Caco-2 (cell line): Measurements from ENCODE around the gene RCBTB1. TPM values are rescaled to one million over a fixed set of nuclear protein-coding genes. Genes with fewer than 3 reads are reported as not detected.

Experiments used
- BruUV-seq: library from RNA; stranded (reverse); fragments of 400-500 nt; replicated peaks from 2 replicates; lab custom pipeline; 2021; lab: Mats Ljungman, UMichigan
- CTCF ChIA-PET: fragments of 300-600 bp; sonication (Branson Sonifier 250); formaldehyde crosslinking; loops from one replicate; lab custom pipeline; 2022; ENCODE audit warnings: antibody characterized with exemption; lab: Charles Lee
- POLR2A ChIA-PET: fragments of 300-600 bp; sonication (Branson Sonifier 250); formaldehyde crosslinking; loops from one replicate; lab custom pipeline; 2022; ENCODE audit warnings: antibody characterized with exemption; lab: Charles Lee
- DNase-seq, 2 experiments: peaks; one replicate each; pipeline versions ENCODE4 v3.0.0 to v3.0.0-alpha.2; 2020 to 2022
- H3K27me3 ChIP-seq: replicated peaks from 2 replicates; pipeline ENCODE4 v1.6.0; 2011; ENCODE audit warnings: low read length; ENCODE audit not compliant: control insufficient read depth, insufficient read depth
- H3K36me3 ChIP-seq: 2 replicates; pipeline ENCODE4 v1.5.1; 2011; ENCODE audit warnings: low read length; ENCODE audit not compliant: control insufficient read depth, insufficient read depth
- H3K4me1 ChIP-seq: fragments of 250-450 bp; sonication (Bioruptor Pico); 2 replicates; pipeline ENCODE4 v1.5.1; 2020; ENCODE audit warnings: mild to moderate bottlenecking
- H3K4me3 ChIP-seq: 2 replicates; pipeline ENCODE4 v1.5.1; 2011; ENCODE audit warnings: low read depth, mild to moderate bottlenecking, control low read depth, low read length
- H3K9me3 ChIP-seq: fragments of 250-450 bp; sonication (Bioruptor Pico); 2 replicates; pipeline ENCODE4 v1.5.1; 2020; ENCODE audit warnings: mild to moderate bottlenecking, moderate library complexity
- H3K27ac Mint-ChIP-seq: one replicate; pipeline ENCODE4 v1.8.0; 2022; ENCODE audit warnings: mixed read lengths; ENCODE audit not compliant: unreplicated experiment
- H3K27me3 Mint-ChIP-seq: one replicate; pipeline ENCODE4 v1.8.0; 2022; ENCODE audit warnings: mixed read lengths; ENCODE audit not compliant: insufficient read depth, unreplicated experiment
- H3K36me3 Mint-ChIP-seq: one replicate; pipeline ENCODE4 v1.8.0; 2022; ENCODE audit warnings: mild to moderate bottlenecking, mixed read lengths; ENCODE audit not compliant: insufficient read depth, unreplicated experiment
- H3K4me1 Mint-ChIP-seq: one replicate; pipeline ENCODE4 v1.8.0; 2022; ENCODE audit warnings: low read depth, mixed read lengths; ENCODE audit not compliant: unreplicated experiment
- H3K4me3 Mint-ChIP-seq: one replicate; pipeline ENCODE4 v1.8.0; 2022; ENCODE audit warnings: mild to moderate bottlenecking, moderate library complexity, mixed read lengths; ENCODE audit not compliant: unreplicated experiment
- H3K9me3 Mint-ChIP-seq: one replicate; pipeline ENCODE4 v1.8.0; 2022; ENCODE audit warnings: mixed read lengths; ENCODE audit not compliant: unreplicated experiment
- CTCF ChIP-seq, 2 experiments: fragments of 200-600 bp in 1 of 2; IDR thresholded peaks; 1 replicate in 1 of 2; 2 replicates in 1 of 2; pipeline versions ENCODE4 v1.5.1 to v1.8.0; 2011 to 2022; ENCODE audit warnings: antibody characterized with exemption in 1 of 2, control low read depth in 1 of 2, inconsistent platforms in 1 of 2, low read depth in 1 of 2, low read length in 1 of 2, mild to moderate bottlenecking in 1 of 2, moderate library complexity in 1 of 2; ENCODE audit not compliant: insufficient read depth in 1 of 2, severe bottlenecking in 1 of 2, unreplicated experiment in 1 of 2
- intact Hi-C: fragments of 100-400 bp; cut with micrococcal nuclease; formaldehyde crosslinking; loops from one replicate; pipeline ENCODE4 v1.10.0; 2022; ENCODE audit not compliant: unreplicated experiment
- total RNA-seq: library from RNA; stranded (reverse); gene quantifications from 2 replicates; pipeline ENCODE4 v1.2.3, GENCODE V29; 2022

The RCBTB1 gene
- total RNA-seq, 1 experiment from 2014 or later, result 25.7 TPM

- no peaks in the 10 kb centered on the region for H3K9me3 Mint-ChIP-seq
- no TSS peak for BruUV-seq
- H3K27me3 Mint-ChIP-seq, result no peaks in the 10 kb centered on the region
- H3K4me3 Mint-ChIP-seq, result no peak overlapping the region
- ChIA-PET CTCF (interaction anchor here (1.3 kb wide), 1 partner anchor 48 kb away, joined by 4 read pairs; no protein-coding TSS in a partner anchor), POLR2A (no interaction called here)
- no peak overlapping the region for H3K4me3 ChIP-seq
- H3K36me3 ChIP-seq, result 0 out of 2 replicates have a peak, but pooled peaks cover 1% of the 10 kb centered on the region
- peaks cover 28% of the 10 kb centered on the region for H3K36me3 Mint-ChIP-seq
- no peaks in the 10 kb centered on the region for H3K27me3 ChIP-seq
- H3K4me1 Mint-ChIP-seq, result peaks cover 21% of the 10 kb centered on the region
- no peak overlapping the region for H3K27ac Mint-ChIP-seq
- peaks cover 11% of the 10 kb centered on the region for H3K4me1 ChIP-seq
- no peak for TF ChIP-seq CTCF (IDR thresholded peaks at IDR 0.05; ENCODE audit: insufficient read depth in 1 of 2, low read depth in 1 of 2, low read length in 1 of 2, severe bottlenecking in 1 of 2, unreplicated experiment in 1 of 2)
- intact Hi-C loops, result no loop called here
- H3K9me3 ChIP-seq, result no peaks in the 10 kb centered on the region
- no peak for DNase-seq
These were observed 26.4 kb downstream of the RCBTB1 start for GRCh38 chr13:49559006-49559405.

- H3K4me3 Mint-ChIP-seq, result no peak overlapping the region
- no TSS peak for BruUV-seq
- Histone ChIP-seq H3K27me3 (no peaks in the 10 kb centered on the region), H3K36me3 (peaks cover 2% of the 10 kb centered on the region; the same call in 1 of the 2 replicates), H3K4me1 (no peaks in the 10 kb centered on the region), H3K4me3 (no peak overlapping the region), H3K9me3 (no peaks in the 10 kb centered on the region)
- DNase-seq, result no peak
- no peaks in the 10 kb centered on the region for H3K27me3 Mint-ChIP-seq
- CTCF ChIA-PET, result no interaction called here
- intact Hi-C loops, result no loop called here
- H3K4me1 Mint-ChIP-seq, result no peaks in the 10 kb centered on the region
- peaks cover 14% of the 10 kb centered on the region for H3K36me3 Mint-ChIP-seq
- POLR2A ChIA-PET, result no interaction called here
- TF ChIP-seq CTCF (IDR thresholded peaks at IDR 0.05; ENCODE audit: insufficient read depth in 1 of 2, low read depth in 1 of 2, low read length in 1 of 2, severe bottlenecking in 1 of 2, unreplicated experiment in 1 of 2), result no peak
- no peaks in the 10 kb centered on the region for H3K9me3 Mint-ChIP-seq
- H3K27ac Mint-ChIP-seq, result no peak overlapping the region
These were observed 31.0 kb downstream of the RCBTB1 start for GRCh38 chr13:49554387-49554786.

- DNase-seq, result no peak
- ChIA-PET POLR2A (no interaction called here), CTCF (no interaction called here)
- intact Hi-C loops, result no loop called here
- Histone ChIP-seq H3K27me3 (no peaks in the 10 kb centered on the region), H3K9me3 (no peaks in the 10 kb centered on the region), H3K4me3 (no peak overlapping the region), H3K4me1 (no peaks in the 10 kb centered on the region), H3K36me3 (peaks cover 2% of the 10 kb centered on the region; the same call in 1 of the 2 replicates)
- Mint-ChIP-seq H3K4me3 (no peak overlapping the region), H3K27me3 (no peaks in the 10 kb centered on the region), H3K36me3 (peaks cover 12% of the 10 kb centered on the region), H3K27ac (no peak overlapping the region), H3K4me1 (no peaks in the 10 kb centered on the region), H3K9me3 (no peaks in the 10 kb centered on the region)
- BruUV-seq, result no TSS peak
- TF ChIP-seq CTCF (IDR thresholded peaks at IDR 0.05; ENCODE audit: insufficient read depth in 1 of 2, low read depth in 1 of 2, low read length in 1 of 2, severe bottlenecking in 1 of 2, unreplicated experiment in 1 of 2), result no peak
These were observed 31.5 kb downstream of the RCBTB1 start for GRCh38 chr13:49553888-49554287.
